ENCODE measurements around the gene DPAGT1. TPM values are rescaled to one million over a fixed set of nuclear protein-coding genes. Genes with fewer than 3 reads are reported as not detected.
A peak's percentile ranks its signal among the peaks of the same experiment; 100 is the strongest.

The DPAGT1 gene
- total RNA-seq, 1 experiment from 2014 or later = 45.1 TPM

DNA sequence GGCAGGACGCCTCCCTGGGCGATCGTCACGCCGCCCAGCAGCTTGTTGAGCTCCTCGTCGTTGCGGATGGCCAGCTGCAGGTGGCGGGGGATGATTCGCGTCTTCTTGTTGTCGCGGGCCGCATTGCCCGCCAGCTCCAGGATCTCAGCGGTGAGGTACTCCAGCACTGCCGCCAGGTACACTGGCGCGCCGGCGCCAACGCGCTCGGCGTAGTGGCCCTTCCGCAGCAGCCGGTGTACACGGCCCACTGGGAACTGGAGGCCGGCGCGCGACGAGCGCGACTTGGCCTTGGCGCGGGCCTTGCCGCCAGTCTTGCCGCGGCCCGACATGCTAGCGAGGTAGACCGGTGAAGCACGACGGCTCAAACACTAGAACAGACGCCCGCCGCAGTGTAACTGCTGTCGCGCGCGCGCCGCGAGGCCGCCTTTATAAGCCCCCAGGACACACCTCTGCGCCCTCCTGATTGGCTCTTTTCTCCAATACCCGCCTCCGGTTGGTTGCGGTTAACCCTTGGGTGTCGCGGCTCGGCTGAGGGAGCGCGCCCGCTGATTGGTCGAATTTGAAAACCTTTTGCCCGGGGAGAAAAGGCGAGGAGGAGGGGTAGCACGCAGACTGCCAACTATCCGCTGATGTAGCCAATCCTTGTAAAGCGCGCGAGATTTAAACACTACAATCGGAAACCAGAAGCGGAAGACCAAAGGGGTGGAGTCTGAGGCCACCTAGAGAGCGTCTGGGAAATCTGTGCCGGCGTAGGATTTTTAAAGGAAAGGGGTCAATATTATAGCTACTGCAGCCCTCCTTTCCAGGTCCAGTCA, 6.4 kb downstream of the DPAGT1 start (continued):
- TF ChIP-seq, protein P1, sequence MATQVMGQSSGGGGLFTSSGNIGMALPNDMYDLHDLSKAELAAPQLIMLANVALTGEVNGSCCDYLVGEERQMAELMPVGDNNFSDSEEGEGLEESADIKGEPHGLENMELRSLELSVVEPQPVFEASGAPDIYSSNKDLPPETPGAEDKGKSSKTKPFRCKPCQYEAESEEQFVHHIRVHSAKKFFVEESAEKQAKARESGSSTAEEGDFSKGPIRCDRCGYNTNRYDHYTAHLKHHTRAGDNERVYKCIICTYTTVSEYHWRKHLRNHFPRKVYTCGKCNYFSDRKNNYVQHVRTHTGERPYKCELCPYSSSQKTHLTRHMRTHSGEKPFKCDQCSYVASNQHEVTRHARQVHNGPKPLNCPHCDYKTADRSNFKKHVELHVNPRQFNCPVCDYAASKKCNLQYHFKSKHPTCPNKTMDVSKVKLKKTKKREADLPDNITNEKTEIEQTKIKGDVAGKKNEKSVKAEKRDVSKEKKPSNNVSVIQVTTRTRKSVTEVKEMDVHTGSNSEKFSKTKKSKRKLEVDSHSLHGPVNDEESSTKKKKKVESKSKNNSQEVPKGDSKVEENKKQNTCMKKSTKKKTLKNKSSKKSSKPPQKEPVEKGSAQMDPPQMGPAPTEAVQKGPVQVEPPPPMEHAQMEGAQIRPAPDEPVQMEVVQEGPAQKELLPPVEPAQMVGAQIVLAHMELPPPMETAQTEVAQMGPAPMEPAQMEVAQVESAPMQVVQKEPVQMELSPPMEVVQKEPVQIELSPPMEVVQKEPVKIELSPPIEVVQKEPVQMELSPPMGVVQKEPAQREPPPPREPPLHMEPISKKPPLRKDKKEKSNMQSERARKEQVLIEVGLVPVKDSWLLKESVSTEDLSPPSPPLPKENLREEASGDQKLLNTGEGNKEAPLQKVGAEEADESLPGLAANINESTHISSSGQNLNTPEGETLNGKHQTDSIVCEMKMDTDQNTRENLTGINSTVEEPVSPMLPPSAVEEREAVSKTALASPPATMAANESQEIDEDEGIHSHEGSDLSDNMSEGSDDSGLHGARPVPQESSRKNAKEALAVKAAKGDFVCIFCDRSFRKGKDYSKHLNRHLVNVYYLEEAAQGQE (IDR thresholded peaks at IDR 0.05; ENCODE audit: low read depth) = no peak
- TF ChIP-seq ZFX (IDR thresholded peaks at IDR 0.05) = peak; percentile 95

DNA sequence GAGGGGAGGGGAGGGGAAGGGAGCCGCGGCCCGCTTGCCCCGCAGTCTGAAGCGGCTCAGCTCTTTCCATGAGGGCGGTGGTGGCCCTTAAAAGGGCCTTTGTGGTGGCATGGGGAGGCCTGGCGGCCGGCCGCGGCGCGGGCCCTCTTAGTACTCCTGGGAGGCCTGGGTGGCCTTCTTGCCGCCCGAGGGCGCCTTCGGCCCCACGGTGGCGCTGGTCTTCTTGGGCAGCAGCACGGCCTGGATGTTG, 6.9 kb downstream of the DPAGT1 start:
- ChIA-PET POLR2A (interaction anchor here (0.9 to 2.6 kb wide), 10 partner anchors 9 to 266 kb away, joined by 3 to 27 read pairs (median 4); partner anchors contain the start of genes C2CD2L, HINFP, HMBS and NLRX1), RAD21 (ENCODE audit: low non-redundant PET in 1 of 2, low total read pairs in 2 of 2, uncharacterized antibody in 2 of 2, unreplicated experiment in 2 of 2) (interaction anchor here in 1 of 2 experiments (0.6 kb wide), 1 partner anchor 33 kb away, joined by 9 read pairs; no protein-coding TSS in a partner anchor), CTCF (interaction anchor here (1.1 to 2.6 kb wide), 3 partner anchors 9 to 243 kb away, joined by 3 to 20 read pairs (median 4); partner anchors contain the start of gene HMBS)
- peak overlapping the region; percentile 80 for H3K4me2 ChIP-seq (ENCODE audit: low read length)
- intact Hi-C loops (cut with micrococcal nuclease) = no loop called here
- H3K36me3 ChIP-seq (ENCODE audit: control insufficient read depth in 1 of 2, insufficient read depth in 2 of 2, low read length in 2 of 2) = peaks cover 14 to 45% of the 10 kb centered on the region in 2 experiments
- peaks cover 13 to 24% of the 10 kb centered on the region in 2 experiments for H3K4me1 ChIP-seq (ENCODE audit: control insufficient read depth in 1 of 2, insufficient read depth in 2 of 2, low read length in 2 of 2)
- DNase-seq (ENCODE audit: low read depth, low spot score) (no peak), ATAC-seq (peak; percentile 54)
- H3K27ac ChIP-seq (ENCODE audit: low read depth, low read length) = peak overlapping the region; percentile 93
- peaks cover 11% of the 10 kb centered on the region; the same call in 1 of the 2 replicates for H4K20me1 ChIP-seq (ENCODE audit: insufficient read depth)
- peak overlapping the region; percentile 83 to 97 for H3K4me3 ChIP-seq (replicated peaks in 1 of 2; ENCODE audit: low read depth in 1 of 2, low read length in 2 of 2)
- TF ChIP-seq TCF7L2 (IDR thresholded peaks at IDR 0.05; ENCODE audit: borderline replicate concordance, extremely low read depth, insufficient read depth, insufficient read length) (no peak), EZH2 (IDR thresholded peaks at IDR 0.05) (no peak), YY1 (IDR thresholded peaks at IDR 0.05; ENCODE audit: extremely low read depth, insufficient replicate concordance, low read depth, low read length) (peak; percentile 8)
- TF ChIP-seq, protein P2, sequence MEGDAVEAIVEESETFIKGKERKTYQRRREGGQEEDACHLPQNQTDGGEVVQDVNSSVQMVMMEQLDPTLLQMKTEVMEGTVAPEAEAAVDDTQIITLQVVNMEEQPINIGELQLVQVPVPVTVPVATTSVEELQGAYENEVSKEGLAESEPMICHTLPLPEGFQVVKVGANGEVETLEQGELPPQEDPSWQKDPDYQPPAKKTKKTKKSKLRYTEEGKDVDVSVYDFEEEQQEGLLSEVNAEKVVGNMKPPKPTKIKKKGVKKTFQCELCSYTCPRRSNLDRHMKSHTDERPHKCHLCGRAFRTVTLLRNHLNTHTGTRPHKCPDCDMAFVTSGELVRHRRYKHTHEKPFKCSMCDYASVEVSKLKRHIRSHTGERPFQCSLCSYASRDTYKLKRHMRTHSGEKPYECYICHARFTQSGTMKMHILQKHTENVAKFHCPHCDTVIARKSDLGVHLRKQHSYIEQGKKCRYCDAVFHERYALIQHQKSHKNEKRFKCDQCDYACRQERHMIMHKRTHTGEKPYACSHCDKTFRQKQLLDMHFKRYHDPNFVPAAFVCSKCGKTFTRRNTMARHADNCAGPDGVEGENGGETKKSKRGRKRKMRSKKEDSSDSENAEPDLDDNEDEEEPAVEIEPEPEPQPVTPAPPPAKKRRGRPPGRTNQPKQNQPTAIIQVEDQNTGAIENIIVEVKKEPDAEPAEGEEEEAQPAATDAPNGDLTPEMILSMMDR (IDR thresholded peaks at IDR 0.05 in 2 of 3, conservative IDR thresholded peaks at IDR 0.05 in 1 of 3; ENCODE audit: borderline replicate concordance in 1 of 3, insufficient read depth in 1 of 3, low read depth in 2 of 3, low read length in 2 of 3) = peak in 2 of 3 experiments; percentile 52 to 59; a peak in 4 of 6 replicates
- peak overlapping the region; percentile 99 for H3K9ac ChIP-seq (ENCODE audit: low read length)
- no peaks in the 10 kb centered on the region for H3K9me3 ChIP-seq (ENCODE audit: control insufficient read depth in 1 of 2, insufficient read depth in 1 of 2, low read depth in 1 of 2, low read length in 2 of 2)
- no TSS peak for BruUV-seq (replicated peaks)
- no peaks in the 10 kb centered on the region for H3K27me3 ChIP-seq (ENCODE audit: insufficient read depth, low read length)
- peaks cover 41% of the 10 kb centered on the region for H3K79me2 ChIP-seq (ENCODE audit: insufficient read depth, low read length)
- H2AFZ ChIP-seq (ENCODE audit: low read depth, low read length, poor library complexity, severe bottlenecking) = no peak overlapping the region
- no peaks in the 10 kb centered on the region for H3K9me2 ChIP-seq (ENCODE audit: insufficient read depth)
